NCI-H2081 (cell line): ENCODE measurements around the gene CTU2.

Source experiments
- DNase-seq, 2 experiments: peaks; one replicate each; lab custom pipeline; 2025; lab: John Stamatoyannopoulos, UW

CTU2 gene

DNA sequence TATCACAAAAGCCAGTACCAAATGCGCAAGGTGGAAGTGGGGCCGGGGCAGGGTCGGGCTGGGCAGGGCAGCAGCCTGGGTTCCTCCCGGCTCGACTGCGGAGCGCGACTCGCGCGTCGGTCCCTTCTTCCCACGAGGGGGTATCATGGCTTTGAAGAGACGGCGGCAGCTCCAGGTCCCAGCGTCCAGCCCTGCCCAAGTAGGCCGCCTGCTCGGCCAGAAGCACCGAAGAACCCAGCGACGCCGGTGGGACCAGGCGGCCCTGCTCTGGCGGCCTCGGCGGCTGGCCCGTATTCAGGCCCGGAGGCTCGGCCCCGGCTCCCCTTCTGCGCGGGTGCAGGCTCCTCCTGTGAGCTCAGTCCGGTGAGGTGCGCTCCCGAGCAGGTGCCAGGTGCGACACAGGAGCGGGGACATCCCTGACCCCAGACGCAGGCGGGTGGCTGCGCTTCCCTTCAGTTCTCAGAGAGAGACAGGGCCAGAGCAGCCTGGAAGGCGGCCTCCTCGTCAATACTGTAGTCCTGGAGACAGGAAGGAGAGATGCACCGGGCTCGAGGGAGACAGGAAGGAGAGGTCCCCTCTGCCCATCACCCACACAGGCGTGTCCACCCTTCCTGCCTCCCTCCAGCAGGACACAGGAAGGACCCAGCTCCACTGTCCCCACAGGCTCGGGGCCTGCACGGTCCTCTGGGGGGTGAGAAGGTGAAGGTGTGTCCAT, 9.0 kb upstream of the CTU2 start:
- DNase-seq = no peak

GRCh38 chr16:88697831-88698615, 8.3 kb upstream of the CTU2 start:
- no peak for DNase-seq

- DNase-seq = no peak
Observed at GRCh38 chr16:88698646-88699045, 7.7 kb upstream of the CTU2 start.

GRCh38 chr16:88699180-88699579, 7.1 kb upstream of the CTU2 start:
- DNase-seq = no peak

DNA sequence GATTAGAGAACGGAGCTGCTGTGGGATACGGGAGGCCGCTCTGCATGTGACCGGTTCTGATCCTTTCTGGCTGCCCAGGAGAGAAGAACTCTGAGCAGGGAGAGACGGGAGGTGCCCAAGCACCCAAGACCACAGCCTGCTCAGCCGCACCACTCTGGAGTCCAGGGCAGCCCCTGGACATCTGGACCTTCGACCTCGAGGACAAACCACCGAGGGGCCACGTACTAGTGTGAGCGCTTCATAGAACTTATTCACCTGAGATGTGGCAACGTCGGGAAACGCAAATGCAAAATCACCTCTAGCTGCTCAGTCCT, 6.0 kb upstream of the CTU2 start:
- no peak for DNase-seq

DNA sequence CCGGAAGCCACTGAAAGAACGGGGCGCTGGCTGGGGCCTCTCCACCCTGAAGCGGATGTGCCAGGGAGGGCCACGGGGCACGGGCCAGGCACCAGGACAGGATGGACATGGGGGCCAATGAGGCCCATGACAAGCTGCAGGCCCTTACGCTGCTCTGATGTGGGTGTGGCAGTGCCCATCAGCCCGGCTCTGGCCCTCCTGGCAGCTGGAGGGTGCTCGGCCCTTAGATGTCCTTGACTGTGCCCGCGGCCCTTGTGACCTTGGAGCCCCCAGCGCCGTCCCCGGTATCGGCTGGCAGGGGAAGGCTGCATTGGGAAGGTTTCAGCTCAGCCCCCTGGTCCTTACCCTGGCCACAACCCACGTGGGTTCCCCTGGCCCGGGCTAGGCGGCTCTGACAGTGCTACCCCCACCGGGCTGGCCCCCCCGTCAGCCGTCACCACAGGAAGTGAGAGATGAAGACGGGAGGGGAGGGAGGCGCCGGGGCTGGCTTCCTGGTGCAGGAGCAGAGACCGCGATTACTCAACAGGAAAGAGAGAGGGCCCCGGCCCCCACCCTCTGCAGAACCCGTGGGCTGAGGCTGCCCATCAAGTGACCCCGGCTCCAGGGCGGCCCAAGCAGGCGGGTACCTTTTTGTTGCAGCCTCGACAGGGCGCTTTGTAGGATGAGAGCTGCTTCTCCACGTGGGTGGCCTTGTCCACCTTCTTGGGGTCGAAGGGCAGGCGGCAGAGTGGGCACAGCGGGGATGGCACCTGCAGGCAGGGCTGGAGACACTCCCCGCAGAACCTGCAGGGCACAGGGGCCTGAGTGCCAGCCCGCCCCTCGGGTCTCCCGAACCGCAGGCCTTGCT, 5.4 kb upstream of the CTU2 start:
- no peak for DNase-seq

DNA sequence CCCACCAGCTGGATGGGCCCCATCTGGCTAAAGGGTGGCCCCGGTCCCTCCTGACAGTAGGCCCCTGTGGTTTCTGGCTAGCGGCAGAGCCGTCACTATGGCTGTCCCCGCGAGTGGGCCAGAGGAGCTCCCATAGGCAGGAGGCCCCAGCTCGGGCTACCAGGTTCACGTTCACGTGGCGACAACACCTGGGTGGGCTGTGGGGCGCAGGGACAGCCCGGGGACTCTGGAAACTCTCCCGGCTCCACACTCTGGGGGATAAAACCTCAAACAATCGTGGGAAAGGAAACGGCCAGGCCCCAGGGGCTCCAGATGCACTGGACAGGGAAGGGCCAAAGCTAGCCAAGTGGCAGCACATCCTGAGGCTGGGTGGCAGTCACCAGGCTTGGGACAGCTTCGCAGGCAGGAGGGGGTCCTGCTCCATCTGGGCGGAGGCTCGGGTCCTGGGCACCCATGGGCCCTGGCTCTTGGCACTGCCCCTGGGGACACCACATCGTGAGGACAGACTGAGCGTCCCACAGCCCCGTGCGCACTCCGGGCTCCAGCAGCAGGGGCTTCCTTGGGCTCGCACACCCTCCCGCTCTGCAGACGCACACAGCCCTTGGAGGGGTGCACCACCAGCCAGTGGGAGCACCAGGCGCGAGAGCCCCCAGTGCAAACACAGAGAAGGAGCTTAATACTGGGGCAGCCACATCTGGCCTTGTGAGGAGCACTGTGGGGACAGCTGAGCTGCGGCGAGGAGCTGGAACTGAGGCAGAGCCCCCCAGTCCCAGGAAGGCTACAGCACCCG, 4.5 kb upstream of the CTU2 start:
- no peak for DNase-seq

DNA sequence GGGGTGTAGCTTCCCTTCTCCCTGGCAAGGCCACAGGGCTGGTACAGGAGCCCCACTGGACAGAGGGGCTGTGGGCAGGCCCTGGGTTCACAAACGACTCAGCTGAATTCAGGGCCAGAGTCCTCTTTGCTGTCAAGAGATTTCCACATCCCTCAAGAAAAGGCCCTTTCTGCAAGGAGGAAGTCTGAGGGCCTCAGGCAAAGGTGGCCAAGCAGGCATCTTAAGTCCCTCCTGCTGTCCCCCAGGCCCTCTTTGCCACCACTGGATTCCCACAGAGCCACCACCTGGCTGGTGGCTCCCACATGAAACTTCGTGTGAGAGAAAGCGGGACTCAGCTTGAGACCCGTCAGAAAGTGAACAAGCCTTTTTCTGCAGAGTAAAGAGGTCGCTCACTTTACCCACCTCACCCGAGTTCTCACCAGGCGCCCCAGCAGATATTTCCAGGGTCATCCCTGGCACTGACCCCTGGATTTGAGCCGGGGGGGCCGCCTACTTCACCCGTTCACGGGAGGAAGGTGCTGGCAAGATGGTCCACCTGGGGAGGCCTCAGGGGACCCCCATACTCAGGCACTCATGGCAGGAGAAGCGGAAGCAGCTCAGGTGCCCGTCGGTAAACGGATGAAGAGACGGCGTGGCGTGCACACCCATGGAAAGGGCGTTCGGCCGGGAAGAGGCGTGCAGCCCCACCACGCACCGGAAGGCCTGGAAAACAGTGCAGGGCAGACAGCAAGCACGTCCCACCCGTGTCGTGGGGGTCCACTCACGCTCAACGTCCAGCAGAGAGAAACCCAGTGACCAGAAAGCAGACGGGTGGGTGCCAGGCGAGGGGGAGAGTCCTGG, 3.7 kb upstream of the CTU2 start:
- no peak for DNase-seq

DNA sequence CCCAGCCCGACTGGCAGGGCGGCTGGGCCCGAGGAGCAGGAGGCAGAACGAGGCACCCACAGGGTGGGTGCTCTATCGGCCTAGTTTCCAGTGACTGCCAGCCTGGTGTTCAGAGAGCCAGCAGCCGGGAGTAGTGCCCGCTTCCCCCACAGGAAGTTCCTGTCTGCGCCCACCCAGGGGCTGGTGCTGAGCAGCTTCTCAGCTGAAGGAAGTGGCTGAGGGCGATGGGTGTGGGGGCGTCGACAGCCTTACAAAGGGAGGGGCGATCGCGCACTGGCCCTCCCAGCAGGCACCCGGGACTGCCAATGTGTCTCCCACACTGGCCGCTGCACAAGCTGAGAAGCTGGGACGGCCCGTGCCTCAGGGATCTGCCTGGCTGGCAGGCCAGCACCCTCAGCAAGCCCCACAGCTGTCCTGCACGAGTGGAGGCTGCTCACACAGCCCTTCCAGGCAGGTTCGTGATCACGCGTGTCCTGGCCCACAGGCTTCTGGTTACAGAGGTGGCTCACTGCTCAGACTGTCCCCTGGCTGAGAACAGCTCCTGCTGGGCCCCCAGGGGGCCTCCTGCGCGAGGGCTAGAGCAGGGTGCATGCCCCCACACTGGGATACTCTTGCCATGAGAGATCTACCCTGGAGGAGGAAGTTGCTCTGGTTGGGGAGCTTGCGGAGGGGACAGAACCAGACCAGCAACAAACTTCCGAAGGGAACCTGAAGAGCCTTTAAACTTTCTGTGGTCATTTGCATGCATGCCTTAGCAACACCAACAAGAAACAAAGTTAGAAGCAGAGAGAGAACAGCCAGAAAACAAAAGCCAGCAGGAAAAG, 2.6 kb upstream of the CTU2 start:
- no peak for DNase-seq

GRCh38 chr16:88705076-88705684, 1.1 kb upstream of the CTU2 start:
- DNase-seq = no peak

DNA sequence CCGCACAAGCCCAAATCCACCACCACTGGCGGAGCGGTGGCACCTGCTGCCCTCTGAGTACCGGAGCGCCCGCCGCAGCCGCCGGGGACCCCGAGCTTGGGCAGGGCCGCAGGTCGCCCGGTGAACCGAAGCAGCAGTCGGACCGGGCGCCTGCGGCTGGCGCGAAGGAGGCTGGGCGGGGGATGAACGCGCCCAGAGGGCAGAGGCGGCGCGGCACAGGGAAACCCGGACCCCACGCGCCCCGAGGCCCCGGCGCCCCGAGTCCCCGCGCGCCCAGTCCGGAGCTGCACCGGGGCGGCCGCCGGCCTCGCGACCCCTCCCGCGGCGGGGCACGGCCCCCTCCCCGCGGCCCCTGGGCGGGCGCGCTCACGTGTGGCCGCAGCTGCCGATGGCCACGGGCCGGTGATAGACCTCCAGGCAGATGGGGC, 488 bp upstream of the CTU2 start:
- DNase-seq = no peak

- no peak for DNase-seq
Observed at GRCh38 chr16:88706965-88707826, 893 bp downstream of the CTU2 start.

DNA sequence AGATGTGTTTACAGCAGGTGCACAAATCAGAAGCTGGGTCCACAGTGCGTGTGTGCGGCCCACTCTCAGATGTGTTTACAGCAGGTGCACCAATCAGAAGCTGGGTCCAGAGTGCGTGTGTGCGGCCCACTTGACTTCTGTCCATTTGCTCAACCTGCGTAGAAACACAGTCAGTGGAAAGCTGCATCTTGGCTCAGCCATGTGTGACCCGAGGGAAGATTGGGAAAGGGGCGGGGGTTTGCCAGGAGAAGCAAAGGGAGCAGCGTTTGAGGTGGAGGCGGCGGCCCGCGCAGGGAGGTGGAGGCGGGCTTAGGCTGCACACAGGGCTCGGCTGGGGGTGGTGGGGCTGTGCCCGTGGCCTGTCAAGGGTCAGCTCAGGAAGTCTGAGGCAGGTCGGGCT, 4.3 kb downstream of the CTU2 start:
- DNase-seq = no peak

DNA sequence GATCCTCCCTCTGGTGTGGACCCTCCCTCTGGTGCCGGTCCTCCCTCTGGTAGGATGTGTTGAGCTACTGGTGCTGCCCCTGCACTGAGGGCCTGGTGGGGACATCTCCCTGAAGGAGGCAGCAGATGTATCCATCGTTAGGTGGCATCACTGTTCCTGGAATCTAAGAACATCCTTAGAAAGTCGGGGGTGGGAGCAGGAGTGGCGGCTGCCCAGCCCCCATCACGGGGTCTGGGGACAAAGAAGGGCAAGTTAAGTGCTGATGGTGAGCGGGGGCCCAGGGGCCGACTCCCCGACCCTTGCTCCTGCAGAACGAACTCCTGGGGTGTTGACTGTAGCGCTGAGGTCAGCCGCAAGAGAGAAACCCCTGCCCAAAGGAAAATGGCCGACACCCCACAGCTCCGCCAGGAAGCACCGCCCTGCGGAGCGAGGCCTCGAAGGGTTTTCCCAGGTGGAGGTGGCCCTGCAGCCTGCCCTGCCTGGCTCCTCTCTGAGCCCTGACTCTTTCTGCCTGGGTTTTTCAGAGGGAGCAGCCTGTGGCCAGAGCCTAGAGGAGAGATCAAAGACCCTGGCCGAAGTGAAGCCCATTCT, 5.5 kb downstream of the CTU2 start:
- no peak for DNase-seq

DNA sequence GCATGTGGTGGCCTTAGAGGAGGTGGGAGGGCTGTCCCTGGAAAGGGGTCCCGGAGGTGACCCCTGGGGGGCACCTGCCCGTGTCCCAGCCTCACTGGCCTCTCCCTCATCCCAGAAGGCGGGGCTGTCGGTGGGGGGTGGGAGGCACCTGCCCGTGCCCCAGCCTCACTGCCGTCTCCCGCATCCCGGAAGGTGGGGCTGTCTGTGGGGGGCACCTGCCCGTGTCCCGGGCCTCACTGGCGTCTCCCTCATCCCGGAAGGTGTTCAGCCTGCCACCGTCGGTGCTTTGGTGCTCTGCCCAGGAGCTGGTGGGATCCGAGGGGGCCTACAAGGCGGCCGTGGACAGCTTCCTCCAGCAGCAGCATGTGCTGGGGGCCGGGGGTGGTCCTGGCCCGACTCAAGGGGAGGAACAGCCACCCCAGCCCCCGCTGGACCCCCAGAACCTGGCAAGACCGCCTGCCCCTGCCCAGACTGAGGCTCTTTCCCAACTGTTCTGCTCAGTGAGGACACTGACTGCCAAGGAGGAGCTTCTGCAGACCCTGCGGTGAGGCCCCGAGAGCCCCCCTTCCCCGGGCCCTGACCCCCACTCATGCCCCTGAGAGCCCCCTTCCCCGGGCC, 6.2 kb downstream of the CTU2 start:
- no peak for DNase-seq

DNA sequence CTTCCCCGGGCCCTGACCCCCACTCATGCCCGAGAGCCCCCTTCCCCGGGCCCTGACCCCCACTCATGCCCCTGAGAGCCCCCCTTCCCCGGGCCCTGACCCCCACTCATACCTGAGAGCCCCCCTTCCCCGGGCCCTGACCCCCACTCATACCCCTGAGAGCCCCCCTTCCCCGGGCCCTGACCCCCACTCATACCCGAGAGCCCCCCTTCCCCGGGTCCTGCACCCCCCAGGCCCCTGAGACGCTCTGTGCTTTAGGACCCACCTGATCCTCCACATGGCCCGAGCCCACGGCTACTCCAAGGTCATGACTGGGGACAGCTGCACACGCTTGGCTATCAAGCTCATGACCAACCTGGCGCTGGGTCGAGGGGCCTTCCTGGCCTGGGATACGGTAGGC, 6.8 kb downstream of the CTU2 start:
- no peak for DNase-seq

DNA sequence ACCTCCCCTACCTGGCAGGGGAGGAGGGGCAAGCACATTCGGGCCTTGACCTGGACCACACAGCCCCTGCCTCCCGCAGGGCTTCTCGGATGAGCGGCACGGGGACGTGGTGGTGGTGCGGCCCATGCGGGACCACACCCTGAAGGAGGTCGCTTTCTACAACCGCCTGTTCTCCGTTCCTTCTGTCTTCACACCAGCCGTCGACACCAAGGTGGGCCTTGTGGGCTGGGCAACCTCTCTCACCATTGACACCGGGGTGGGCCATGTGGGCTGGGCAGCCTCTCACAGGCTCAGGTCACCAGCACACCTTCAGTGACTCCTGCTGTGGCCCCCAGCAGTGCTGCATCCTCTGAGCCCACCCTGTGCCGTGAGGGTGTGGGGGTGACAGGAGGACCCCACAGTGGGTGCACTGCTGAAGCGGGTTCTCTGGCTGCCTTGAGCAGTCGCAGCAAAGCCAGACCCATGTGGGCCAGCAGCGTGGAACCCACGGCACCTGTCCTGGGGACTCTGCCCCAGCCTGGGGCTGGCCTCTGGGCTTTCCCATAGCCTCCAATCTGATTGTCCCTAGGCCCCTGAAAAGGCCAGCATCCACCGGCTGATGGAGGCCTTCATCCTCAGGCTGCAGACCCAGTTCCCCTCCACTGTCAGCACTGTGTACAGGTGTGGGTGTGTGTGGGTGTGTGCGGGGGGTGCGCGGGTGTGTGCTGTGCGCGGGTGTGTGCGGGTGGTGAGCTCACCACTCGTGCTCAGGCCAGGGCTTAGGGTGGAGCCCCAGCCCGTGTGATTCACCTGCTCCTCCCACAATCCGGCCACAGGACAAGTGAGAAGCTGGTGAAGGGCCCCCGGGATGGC, 7.5 kb downstream of the CTU2 start:
- DNase-seq = no peak
